Stimulated activated CD8-positive, alpha-beta memory T cell treated with anti-CD3 and anti-CD28 coated beads, Interleukin-4, amount 100 ng/mL, for 1 hour (primary cell): ENCODE measurements around the gene SHC1.
A peak's percentile ranks its signal among the peaks of the same experiment; 100 is the strongest.

Experiments used
- DNase-seq, 2 donors: peaks; one replicate each; pipeline ENCODE4 v3.0.0-alpha.2; 2020; ENCODE audit warnings: low read depth in 2 of 2, low spot score in 1 of 2

SHC1 gene

GRCh38 chr1:155008015-155008941 is 37.7 kb upstream of the SHC1 start:
- no peak for DNase-seq

GRCh38 chr1:155007251-155007828 is 36.8 kb upstream of the SHC1 start:
- DNase-seq: no peak

GRCh38 chr1:155006601-155007101 is 36.1 kb upstream of the SHC1 start:
- DNase-seq: no peak

DNA sequence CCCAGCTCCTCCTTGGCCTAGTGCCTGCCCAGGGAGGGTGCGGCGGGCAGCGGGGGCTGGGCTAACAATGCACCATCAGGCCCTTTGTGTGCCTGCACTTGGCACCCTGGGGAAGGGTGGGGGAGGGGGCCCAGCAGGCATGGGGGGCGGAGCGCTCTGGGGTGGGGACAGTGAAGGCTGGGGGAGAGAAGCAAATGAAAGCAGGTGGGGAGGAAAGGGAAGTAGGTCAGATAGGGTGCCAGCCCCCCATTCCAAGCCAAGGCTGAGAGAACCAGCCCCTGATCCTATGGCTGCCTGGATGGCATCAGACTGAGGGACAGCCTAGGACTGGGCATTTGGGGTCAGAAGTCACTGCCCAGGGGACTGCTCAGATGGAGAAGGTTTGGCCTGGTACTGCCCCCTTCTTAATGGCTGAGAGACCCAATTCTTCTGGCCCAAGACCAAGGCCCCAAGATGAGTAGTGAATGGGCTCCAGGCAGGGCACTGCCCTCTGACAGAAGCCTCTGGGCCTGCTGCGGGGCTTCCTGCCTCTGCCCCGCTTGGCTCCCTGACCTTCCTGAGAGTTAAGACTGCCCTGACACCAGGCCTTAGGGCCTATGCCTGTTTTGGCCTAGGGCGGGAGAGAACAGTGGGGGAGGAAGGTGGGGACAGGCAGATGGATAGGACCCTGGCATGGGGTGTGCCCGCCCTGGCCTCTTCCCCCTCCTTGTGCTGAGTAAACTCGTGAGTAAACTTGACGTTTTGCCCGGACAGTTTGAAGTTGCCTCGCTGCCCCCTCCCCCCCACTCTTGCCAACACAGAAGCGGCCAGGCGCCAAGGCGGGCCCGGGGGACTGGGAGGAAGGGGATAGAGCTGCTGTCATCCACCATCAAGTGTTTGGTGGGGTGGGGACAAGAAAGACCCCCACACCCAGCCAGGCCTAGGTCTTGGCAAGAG is 34.8 kb upstream of the SHC1 start:
- DNase-seq: no peak

GRCh38 chr1:155004352-155005075 is 34.0 kb upstream of the SHC1 start:
- no peak for DNase-seq

GRCh38 chr1:155003766-155004351 is 33.3 kb upstream of the SHC1 start:
- no peak for DNase-seq

GRCh38 chr1:155003227-155003765 is 32.7 kb upstream of the SHC1 start:
- DNase-seq: no peak

DNA sequence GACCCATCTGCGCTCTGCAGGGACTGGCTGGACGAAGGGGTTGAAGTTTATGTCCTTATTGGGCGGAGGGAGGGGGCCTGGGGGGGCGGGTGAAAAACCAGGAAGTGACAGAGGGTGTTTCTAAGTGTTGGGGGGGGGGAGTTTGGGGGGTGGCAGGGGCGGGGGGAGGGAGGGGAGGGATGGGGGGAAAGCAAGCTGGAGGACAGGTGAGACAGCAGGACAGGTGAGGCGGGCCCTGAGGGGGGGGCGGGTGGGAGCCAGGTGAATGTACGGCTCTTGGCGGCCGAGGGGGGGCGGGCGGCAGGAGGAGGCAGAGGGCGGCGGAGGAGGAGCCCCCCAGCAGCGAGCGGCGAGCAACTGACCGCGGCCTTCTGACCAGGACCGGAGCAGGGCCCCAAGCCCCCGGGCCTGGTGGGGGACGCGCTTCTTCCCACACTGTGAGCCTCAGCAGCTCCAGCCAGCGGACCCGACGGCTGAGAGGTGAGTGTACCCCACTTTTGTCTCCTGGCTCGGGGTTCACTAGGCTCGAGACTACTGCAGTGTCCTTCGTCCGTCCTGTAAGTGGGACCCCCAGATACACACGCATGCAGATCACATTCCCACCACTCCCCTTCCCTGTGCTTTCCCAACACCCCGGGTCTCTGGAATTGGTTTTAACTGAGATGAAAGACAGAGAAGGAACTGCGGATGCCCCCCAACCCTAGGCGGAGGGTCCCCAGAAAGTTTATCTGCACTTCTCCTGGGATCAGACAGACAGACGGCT is 32.1 kb upstream of the SHC1 start, which contains the start of gene ZBTB7B:
ZBTB7B (plus strand) TSS at position 339 of the 763 bp plus-strand sequence. CDS start 11,859 bp downstream, outside the sequence.
- no peak for DNase-seq

GRCh38 chr1:155001675-155002463 is 31.3 kb upstream of the SHC1 start:
- DNase-seq: peak; percentile 90 to 95

DNA sequence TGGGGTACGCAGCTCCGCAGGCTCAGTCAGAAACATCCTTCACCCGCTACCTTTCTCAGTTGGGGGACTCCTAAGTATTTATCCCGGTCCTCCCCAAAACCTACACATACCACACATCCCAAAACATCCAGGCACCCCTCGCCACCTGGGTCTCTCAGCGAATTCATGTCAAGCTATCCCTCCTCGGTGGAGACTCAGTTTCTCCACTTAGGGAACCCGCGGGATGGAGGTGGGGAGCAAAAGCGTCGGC is 30.8 kb upstream of the SHC1 start:
- DNase-seq: no peak

DNA sequence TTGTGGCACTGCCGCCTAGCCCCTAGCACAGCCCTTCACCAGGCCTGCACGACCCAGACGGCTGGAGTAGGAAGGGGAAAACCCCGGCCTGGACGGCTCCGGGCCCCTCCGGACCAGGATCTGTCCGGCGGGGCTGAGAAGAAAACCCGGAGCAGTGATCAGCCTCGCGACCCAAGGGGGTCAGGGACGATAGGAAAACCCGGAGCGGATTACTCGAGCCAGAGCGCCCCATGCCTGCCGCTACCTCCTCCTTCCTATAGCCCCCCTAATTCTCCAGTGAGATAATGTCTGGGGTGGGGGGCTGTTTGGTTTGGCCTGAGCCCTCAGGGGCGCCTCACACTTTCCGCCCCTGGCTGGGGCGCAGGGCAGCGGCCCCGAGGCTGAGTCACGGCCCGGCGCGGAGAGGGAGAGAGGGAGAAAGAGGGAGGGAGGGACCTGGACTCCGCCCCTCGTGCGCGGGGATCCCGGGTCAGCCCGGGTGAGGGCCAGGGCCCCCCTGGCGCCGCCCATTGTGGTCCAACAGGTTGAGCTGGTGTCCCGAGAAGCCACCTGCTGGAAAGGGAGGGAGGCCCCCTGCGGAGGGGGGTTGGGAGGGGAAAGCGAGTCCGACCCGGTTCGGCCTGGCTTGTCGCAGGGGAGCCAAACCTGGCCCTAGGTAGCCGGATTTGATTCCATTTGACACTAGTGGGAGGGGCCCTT is 30.3 kb upstream of the SHC1 start:
- DNase-seq: peak in 1 of 2 donors; percentile 61

- DNase-seq: no peak
Measured at GRCh38 chr1:155000411-155000725, 29.8 kb upstream of the SHC1 start.

DNA sequence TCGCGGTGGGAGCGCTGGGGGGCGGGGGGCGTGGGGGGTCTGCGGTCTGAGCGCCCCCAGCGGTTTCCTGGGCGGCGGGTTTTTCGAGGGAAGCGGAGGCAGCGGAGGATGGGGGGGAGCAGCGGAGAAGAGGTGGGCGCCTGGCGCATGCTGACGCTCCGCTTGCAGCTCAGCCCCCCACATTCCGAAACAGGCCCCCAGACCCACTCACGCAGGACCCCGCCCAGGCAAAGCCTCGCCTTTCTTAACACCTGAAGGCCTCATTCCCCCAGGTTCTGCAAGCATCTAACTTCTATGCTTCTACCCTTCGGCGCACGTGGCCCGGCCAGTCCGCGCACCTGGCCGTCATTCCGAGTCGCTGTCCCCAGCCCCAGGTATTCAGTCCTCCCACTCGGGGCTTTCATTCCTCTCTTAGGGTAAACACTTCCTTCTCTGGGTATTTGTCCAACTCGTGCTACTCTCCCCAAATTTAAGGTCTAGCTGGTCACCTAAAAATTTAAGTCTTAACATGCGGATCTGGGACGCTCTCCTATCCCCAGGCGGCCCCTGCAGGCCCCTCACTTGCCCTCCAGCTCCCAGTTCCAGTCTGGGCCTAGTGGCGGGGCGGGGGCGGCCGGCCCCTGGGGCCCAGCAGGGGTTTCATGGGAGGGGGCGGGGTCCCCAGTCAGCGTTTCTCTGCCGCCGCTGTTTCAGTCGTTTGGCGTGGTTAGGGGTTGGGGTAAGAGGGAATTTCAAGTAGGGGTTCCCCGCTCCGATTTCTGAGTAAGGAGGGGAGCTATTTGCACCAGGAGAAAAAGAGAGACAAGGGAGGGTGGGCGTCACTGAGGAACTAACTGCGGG is 29.2 kb upstream of the SHC1 start:
- no peak for DNase-seq

DNA sequence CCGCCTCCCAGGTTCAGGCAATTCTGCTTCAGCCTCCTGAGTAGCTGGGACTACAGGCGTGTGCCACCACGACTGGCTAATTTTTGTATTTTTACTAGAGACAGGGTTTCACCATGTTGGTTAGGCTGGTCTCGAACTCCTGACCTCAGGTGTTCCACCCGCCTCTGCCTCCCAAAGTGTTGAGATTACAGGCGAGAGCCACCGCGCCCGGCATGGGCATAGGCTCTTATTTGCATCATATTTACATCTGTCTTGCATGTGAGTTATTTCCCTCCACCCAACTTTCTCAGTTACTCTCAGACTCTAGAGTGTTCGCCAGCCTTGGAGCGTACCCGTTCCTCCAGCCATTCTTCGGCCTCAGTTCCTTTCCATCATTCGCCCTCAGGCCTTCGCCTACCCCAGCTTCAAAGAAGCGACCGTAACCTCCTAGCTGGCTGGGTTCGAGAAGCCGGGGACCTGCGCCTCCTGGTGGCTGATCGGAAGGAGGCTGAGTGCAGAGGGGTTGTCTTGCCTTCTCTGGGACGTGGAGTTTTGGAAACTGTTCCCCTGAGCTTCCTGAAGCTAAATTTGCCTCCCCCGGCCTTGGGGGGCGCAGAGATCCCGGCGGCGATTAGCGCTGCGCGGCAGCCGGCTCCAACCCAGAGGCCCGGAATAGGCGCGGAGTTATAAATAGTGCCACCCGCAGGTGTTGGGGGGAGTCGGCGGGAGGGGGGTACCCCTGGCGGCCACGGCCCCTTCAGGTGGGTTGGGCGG is 28.4 kb upstream of the SHC1 start:
- DNase-seq: no peak

- no peak for DNase-seq
Measured at GRCh38 chr1:154998201-154998780, 27.7 kb upstream of the SHC1 start.
